ENCODE results near the gene PRKCQ. TPM values are rescaled to one million over a fixed set of nuclear protein-coding genes. Genes with fewer than 3 reads are reported as not detected.

Gene PRKCQ
- total and polyA plus RNA-seq, 2 of the 8 experiments (the other 6 are each of a cell fraction or from before 2014, with no cell fraction given) = 9.1 to 22.6 TPM

- Histone ChIP-seq H2BK20ac (ENCODE audit: low read length) (no peak overlapping the region), H2BK120ac (replicated peaks; ENCODE audit: low read depth, low read length) (no peak overlapping the region), H3K23me2 (ENCODE audit: low read depth, low read length) (no peaks in the 10 kb centered on the region), H3K18ac (ENCODE audit: extremely low read depth, low read length) (no peak overlapping the region), H3K4me3 (ENCODE audit: extremely low read depth in 1 of 4, insufficient read depth in 2 of 4, low read depth in 3 of 4, low read length in 4 of 4) (no peak overlapping the region), H3K27me3 (replicated peaks in 1 of 4; ENCODE audit: control insufficient read depth in 3 of 4, extremely low read depth in 1 of 4, insufficient read depth in 3 of 4, low read length in 3 of 4) (no peaks in the 10 kb centered on the region), H4K5ac (ENCODE audit: insufficient read length, low read depth, low read length) (no peak overlapping the region), H4K20me1 (replicated peaks in 1 of 2; ENCODE audit: control insufficient read depth in 1 of 2, insufficient read depth in 2 of 2, low read length in 2 of 2) (no peaks in the 10 kb centered on the region), H3K79me1 (ENCODE audit: low read depth, low read length) (no peaks in the 10 kb centered on the region), H2BK12ac (ENCODE audit: low read depth, low read length) (no peak overlapping the region), H4K91ac (replicated peaks; ENCODE audit: insufficient read length, low read length) (no peak overlapping the region), H3K79me2 (ENCODE audit: control insufficient read depth in 1 of 2, insufficient read depth in 2 of 2, low read length in 2 of 2) (no peaks in the 10 kb centered on the region; a peak in 1 of 4 replicates), H3K27ac (ENCODE audit: low read depth, low read length) (no peak overlapping the region), H4K8ac (ENCODE audit: extremely low read depth, insufficient read depth, low read length) (no peak overlapping the region), H3K23ac (ENCODE audit: insufficient read length) (no peak overlapping the region), H2BK15ac (ENCODE audit: low read length) (no peak overlapping the region), H3K56ac (replicated peaks; ENCODE audit: insufficient read length, low read depth, low read length) (no peak overlapping the region), H3K4me1 (replicated peaks in 1 of 4; ENCODE audit: control insufficient read depth in 3 of 4, insufficient read depth in 4 of 4, low read length in 3 of 4) (peaks cover 0 to 6% (median 0%) of the 10 kb centered on the region in 4 experiments; a peak in 1 of 7 replicates), H2BK5ac (ENCODE audit: low read depth, low read length) (no peak overlapping the region), H3K9me3 (ENCODE audit: insufficient read depth in 2 of 2, low read depth in 1 of 2, low read length in 1 of 2) (peaks cover 3 to 4% of the 10 kb centered on the region in 2 experiments; a peak in 1 of 4 replicates), H3K4ac (replicated peaks; ENCODE audit: insufficient read length, low read depth, low read length) (no peak overlapping the region), H3K36me3 (ENCODE audit: control insufficient read depth in 2 of 4, insufficient read depth in 4 of 4, low read length in 3 of 4) (peaks cover 0 to 16% (median 5%) of the 10 kb centered on the region in 4 experiments; a peak in 3 of 8 replicates), H3K14ac (ENCODE audit: insufficient read length) (no peak overlapping the region), H2AFZ (ENCODE audit: low read length) (no peak overlapping the region), H3K9ac (replicated peaks in 1 of 4; ENCODE audit: extremely low read depth in 1 of 4, low read depth in 3 of 4, low read length in 3 of 4) (no peak overlapping the region), H3K4me2 (ENCODE audit: insufficient read depth in 1 of 2, low read depth in 2 of 2, low read length in 2 of 2) (no peak overlapping the region), H2AK5ac (ENCODE audit: low read depth, low read length) (no peak overlapping the region)
- no peak for FAIRE-seq
- ChIA-PET CTCF (ENCODE audit: partially characterized antibody) (no interaction called here), POLR2A (ENCODE audit: partially characterized antibody) (no interaction called here)
- no peak for TF ChIP-seq KDM4A (IDR thresholded peaks at IDR 0.05; ENCODE audit: low read depth, low read length, severe bottlenecking)
- no peak for TF ChIP-seq GTF2F1 (IDR thresholded peaks at IDR 0.05; ENCODE audit: borderline replicate concordance, low read depth, low read length)
- TF ChIP-seq SIN3A (conservative IDR thresholded peaks at IDR 0.05 in 1 of 2, IDR thresholded peaks at IDR 0.05 in 1 of 2; ENCODE audit: low read depth in 1 of 2, low read length in 2 of 2) = no peak
- TF ChIP-seq CEBPB (IDR thresholded peaks at IDR 0.05; ENCODE audit: low read depth, low read length) = no peak
- TF ChIP-seq RXRA (IDR thresholded peaks at IDR 0.05; ENCODE audit: insufficient read depth, low read depth, low read length) = no peak
- no peak for TF ChIP-seq POLR2A (IDR thresholded peaks at IDR 0.05; ENCODE audit: control extremely low read depth in 1 of 2, low read depth in 2 of 2, low read length in 2 of 2)
- 93% methylated on average over 3 of the region's 3 CpGs; no CpG with 5 or more reads in 1 of the 2 experiments for WGBS, 2 experiments (ENCODE audit: extremely low coverage in 1 of 2, insufficient coverage in 1 of 2, insufficient read length in 1 of 2, insufficient replicate concordance in 2 of 2, low coverage in 1 of 2, low lambda C conversion rate in 2 of 2, missing lambda C conversion rate in 1 of 2)
- DNase-seq (ENCODE audit: low read depth in 1 of 2, low spot score in 2 of 2) = no peak
Observed at GRCh38 chr10:6512182-6512581, 67.9 kb downstream of the PRKCQ start.
